ENCODE data around the gene STON1. TPM values are rescaled to one million over a fixed set of nuclear protein-coding genes. Genes with fewer than 3 reads are reported as not detected.
"Not testable (repeated sequence)": the region's sequence is repeated elsewhere in the genome, so short reads cannot be mapped to it uniquely, and the experiment has no call there.

Gene STON1
- total RNA-seq, 1 donor from 2014 or later = 1.8 TPM

DNA sequence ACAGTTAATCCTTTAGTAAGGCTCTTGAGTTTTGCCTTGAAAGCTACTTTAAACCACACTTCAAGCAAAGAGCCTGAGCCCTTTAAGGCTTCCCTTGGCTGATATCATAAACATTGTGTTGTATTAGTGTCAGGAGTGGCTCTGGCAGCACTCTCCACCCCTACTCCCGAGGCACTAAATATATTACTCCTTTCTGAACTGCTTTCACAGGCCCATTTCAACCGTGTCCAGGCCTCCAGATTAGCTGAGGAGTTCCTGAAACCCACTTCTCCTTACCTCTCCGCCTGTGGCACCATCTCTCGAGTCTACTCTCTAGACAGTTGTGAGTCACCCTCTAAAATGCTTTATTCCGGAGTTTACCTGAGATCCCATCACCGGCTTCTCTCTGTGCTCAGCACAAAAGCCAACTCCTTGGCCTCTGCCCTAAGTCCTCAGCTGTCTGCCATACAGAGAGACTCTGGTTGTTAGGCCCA is 14.4 kb upstream of the STON1 start:
- DNase-seq (no peak), ATAC-seq (ENCODE audit: low read depth) (no peak)
- no peak overlapping the region for H3K4me3 Mint-ChIP-seq
- no peaks in the 10 kb centered on the region for H3K9me3 Mint-ChIP-seq
- intact Hi-C loops (cut with micrococcal nuclease) = no loop called here
- H3K4me1 Mint-ChIP-seq = no peaks in the 10 kb centered on the region
- TF ChIP-seq, protein P1, sequence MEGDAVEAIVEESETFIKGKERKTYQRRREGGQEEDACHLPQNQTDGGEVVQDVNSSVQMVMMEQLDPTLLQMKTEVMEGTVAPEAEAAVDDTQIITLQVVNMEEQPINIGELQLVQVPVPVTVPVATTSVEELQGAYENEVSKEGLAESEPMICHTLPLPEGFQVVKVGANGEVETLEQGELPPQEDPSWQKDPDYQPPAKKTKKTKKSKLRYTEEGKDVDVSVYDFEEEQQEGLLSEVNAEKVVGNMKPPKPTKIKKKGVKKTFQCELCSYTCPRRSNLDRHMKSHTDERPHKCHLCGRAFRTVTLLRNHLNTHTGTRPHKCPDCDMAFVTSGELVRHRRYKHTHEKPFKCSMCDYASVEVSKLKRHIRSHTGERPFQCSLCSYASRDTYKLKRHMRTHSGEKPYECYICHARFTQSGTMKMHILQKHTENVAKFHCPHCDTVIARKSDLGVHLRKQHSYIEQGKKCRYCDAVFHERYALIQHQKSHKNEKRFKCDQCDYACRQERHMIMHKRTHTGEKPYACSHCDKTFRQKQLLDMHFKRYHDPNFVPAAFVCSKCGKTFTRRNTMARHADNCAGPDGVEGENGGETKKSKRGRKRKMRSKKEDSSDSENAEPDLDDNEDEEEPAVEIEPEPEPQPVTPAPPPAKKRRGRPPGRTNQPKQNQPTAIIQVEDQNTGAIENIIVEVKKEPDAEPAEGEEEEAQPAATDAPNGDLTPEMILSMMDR (IDR thresholded peaks at IDR 0.05) = no peak
- ChIA-PET CTCF (no interaction called here), POLR2A (no interaction called here)
- H3K27me3 Mint-ChIP-seq = no peaks in the 10 kb centered on the region
- H3K27ac Mint-ChIP-seq = no peak overlapping the region
- peaks cover 87% of the 10 kb centered on the region for H3K36me3 Mint-ChIP-seq (ENCODE audit: low read depth)

DNA sequence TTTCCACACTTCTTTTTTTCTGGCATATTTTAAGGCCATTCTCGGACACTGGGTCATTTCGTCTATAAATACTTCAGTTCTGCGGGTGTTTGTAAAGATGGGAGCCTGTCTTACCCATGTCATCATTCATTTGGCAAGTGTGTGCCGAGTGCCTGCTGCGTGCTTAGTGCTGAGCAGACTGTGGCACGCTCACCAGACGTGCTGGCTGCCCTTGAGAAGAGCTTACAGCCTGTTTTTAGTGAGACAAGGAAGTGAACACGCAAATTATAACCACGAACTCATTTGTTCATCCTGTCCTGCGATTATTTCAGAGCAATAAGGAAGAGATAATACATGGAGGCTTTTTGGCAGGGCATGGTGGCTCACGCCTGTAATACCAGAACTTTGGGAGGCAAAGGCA is 10.4 kb upstream of the STON1 start:
- intact Hi-C loops (cut with micrococcal nuclease) = no loop called here
- no peak overlapping the region for H3K4me3 Mint-ChIP-seq
- no peaks in the 10 kb centered on the region for H3K27me3 Mint-ChIP-seq
- TF ChIP-seq, protein P1 (IDR thresholded peaks at IDR 0.05) = no peak
- H3K4me1 Mint-ChIP-seq = no peaks in the 10 kb centered on the region
- H3K36me3 Mint-ChIP-seq (ENCODE audit: low read depth) = peaks cover 73% of the 10 kb centered on the region
- no peak overlapping the region for H3K27ac Mint-ChIP-seq
- ChIA-PET POLR2A (no interaction called here), CTCF (no interaction called here)
- H3K9me3 Mint-ChIP-seq = no peaks in the 10 kb centered on the region
- DNase-seq = no peak
- no peak for ATAC-seq (ENCODE audit: low read depth)

DNA sequence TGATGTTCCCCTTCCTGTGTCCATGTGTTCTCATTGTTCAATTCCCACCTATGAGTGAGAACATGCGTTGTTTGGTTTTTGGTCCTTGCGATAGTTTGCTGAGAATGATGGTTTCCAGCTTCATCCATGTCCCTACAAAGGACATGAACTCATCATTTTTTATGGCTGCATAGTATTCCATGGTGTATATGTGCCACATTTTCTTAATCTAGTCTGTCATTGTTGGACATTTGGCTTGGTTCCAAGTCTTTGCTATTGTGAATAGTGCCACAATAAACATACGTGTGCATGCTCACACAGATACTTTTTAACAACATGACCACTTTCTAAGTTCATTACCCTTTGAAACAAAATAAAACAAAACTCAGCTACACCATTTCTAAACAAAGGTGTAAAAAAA is 5.2 kb upstream of the STON1 start:
- CTCF ChIA-PET; ATAC-seq (ENCODE audit: low read depth); H3K4me3 Mint-ChIP-seq; H3K27ac Mint-ChIP-seq; intact Hi-C loops (cut with micrococcal nuclease); DNase-seq; POLR2A ChIA-PET; H3K27me3 Mint-ChIP-seq; H3K9me3 Mint-ChIP-seq: not testable (repeated sequence)
- Mint-ChIP-seq H3K36me3 (ENCODE audit: low read depth) (peaks cover 34% of the 10 kb centered on the region), H3K4me1 (peaks cover 11% of the 10 kb centered on the region)

DNA sequence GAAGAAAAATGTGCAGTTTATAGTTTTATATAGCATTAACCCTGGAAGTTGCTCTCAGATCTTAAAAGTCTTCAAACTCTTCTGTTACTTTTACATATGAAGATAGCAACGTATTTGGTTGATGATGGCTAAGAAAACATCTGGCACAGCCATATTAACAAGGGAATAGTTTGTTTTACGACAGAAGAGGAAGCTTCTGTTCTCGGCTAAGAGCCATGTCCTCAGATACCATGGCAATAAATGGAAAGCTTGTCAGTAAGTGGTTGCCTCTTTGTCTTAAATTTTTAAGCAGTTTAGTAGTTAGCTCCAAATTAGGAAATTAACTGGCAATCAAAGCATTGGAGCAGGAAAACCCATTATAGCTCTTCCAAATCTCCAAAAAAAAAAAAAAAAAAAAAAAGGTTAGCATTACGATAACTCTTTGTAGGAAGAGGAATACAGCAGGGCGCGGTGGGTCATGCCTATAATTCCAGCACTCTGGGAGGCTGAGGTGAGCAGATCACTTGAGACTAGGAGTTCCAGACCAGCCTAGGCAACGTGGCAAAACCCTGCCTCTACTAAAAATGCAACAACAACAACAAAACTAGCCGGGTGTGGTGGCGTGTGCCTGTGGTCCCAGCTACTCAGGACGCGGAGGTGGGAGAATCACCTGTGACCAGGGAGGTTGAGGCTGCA is 4.5 kb upstream of the STON1 start:
- POLR2A ChIA-PET = no interaction called here
- intact Hi-C loops (cut with micrococcal nuclease) = no loop called here
- peaks cover 12% of the 10 kb centered on the region for H3K4me1 Mint-ChIP-seq
- no peak overlapping the region for H3K27ac Mint-ChIP-seq
- ATAC-seq (ENCODE audit: low read depth) (no peak), DNase-seq (no peak)
- no peaks in the 10 kb centered on the region for H3K9me3 Mint-ChIP-seq
- H3K27me3 Mint-ChIP-seq = peaks cover 3% of the 10 kb centered on the region
- H3K4me3 Mint-ChIP-seq = no peak overlapping the region
- CTCF ChIA-PET = no interaction called here
- peaks cover 29% of the 10 kb centered on the region for H3K36me3 Mint-ChIP-seq (ENCODE audit: low read depth)
- TF ChIP-seq, protein P1 (IDR thresholded peaks at IDR 0.05) = no peak

DNA sequence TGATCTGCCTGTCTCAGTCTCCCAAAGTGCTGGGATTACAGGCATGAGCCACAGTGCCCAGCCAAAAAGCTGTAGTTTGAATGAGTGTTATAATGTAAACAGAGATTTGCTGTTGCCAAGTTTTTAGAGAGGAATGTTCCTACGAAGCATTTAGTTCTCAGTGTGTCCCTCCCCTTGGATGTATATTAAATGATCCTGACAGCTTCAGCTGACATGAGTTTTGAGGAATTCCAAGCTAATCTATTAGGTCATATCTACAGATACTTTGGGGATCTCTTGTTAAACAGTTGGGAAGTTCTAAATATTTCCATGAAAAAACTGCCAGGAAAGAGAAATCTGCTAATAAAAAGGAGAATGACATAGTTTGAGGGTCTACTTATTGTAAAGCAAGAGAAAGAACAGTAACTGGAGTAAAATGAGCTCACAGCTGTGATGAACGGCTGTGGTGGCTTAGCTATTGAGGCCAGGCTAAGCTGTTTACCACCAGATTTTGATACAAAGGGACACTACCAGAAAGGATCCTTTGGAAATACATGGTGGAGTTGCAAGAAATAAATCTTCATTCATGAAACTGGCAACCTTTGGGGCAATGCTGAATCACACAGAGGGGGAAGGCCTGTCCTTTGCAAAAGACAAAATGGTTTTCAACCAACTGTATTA is 2.6 kb upstream of the STON1 start:
- DNase-seq = no peak
- Mint-ChIP-seq H3K27me3 (peaks cover 3% of the 10 kb centered on the region), H3K27ac (no peak overlapping the region), H3K9me3 (no peaks in the 10 kb centered on the region), H3K36me3 (ENCODE audit: low read depth) (peaks cover 14% of the 10 kb centered on the region), H3K4me1 (peaks cover 23% of the 10 kb centered on the region), H3K4me3 (no peak overlapping the region)
- intact Hi-C loops (cut with micrococcal nuclease) = no loop called here
- POLR2A ChIA-PET = no interaction called here
- CTCF ChIA-PET = no interaction called here
- no peak for ATAC-seq (ENCODE audit: low read depth)
- TF ChIP-seq, protein P1 (IDR thresholded peaks at IDR 0.05) = no peak

Measured in activated B cell treated with CpG ODN at 0.5 μM for 24 hours (primary cell).